Activated T-helper 1 cell treated with anti-CD3 and anti-CD28 coated beads, Interleukin-2, amount 50 U/mL, for 16 hours (primary cell): Measurements from ENCODE around the gene CNNM3.
"Not testable (repeated sequence)": the region's sequence is repeated elsewhere in the genome, so short reads cannot be mapped to it uniquely, and the experiment has no call there.

Source experiments
- DNase-seq, 2 donors: peaks; one replicate each; pipeline ENCODE4 v3.0.0-alpha.2; 2020; ENCODE audit warnings: low read depth in 1 of 2, low spot score in 1 of 2

CNNM3 gene

GRCh38 chr2:96860065-96861029 lies 44.3 kb downstream of the CNNM3 start:
- no peak for DNase-seq

- no peak for DNase-seq
These were observed 45.0 kb downstream of the CNNM3 start for GRCh38 chr2:96861074-96861473.

GRCh38 chr2:96863056-96863455 lies 47.0 kb downstream of the CNNM3 start:
- not testable (repeated sequence) for DNase-seq

- no peak for DNase-seq
These were observed 47.7 kb downstream of the CNNM3 start for GRCh38 chr2:96863575-96864342.

GRCh38 chr2:96864343-96865091 lies 48.4 kb downstream of the CNNM3 start:
- no peak for DNase-seq

GRCh38 chr2:96865654-96866053 lies 49.6 kb downstream of the CNNM3 start:
- no peak for DNase-seq

- DNase-seq = no peak
These were observed 50.1 kb downstream of the CNNM3 start for GRCh38 chr2:96866149-96866548.

GRCh38 chr2:96866586-96866985 lies 50.5 kb downstream of the CNNM3 start:
- DNase-seq = no peak

GRCh38 chr2:96866986-96867755 lies 51.1 kb downstream of the CNNM3 start:
- no peak for DNase-seq

- peak in 1 of 2 donors; percentile 17 for DNase-seq
These were observed 51.9 kb downstream of the CNNM3 start for GRCh38 chr2:96867756-96868554.

- peak in 1 of 2 donors; percentile 50 for DNase-seq
These were observed 52.6 kb downstream of the CNNM3 start for GRCh38 chr2:96868555-96869280.

- DNase-seq = no peak
These were observed 53.3 kb downstream of the CNNM3 start for GRCh38 chr2:96869281-96869821.

- DNase-seq = peak; percentile 34 to 47
These were observed 54.0 kb downstream of the CNNM3 start, which contains the start of gene SEMA4C for GRCh38 chr2:96869822-96870625. Gene SEMA4C, minus strand, starts transcription at chr2:96870080. Its CDS starts 2,194 bp downstream, at chr2:96867886.

- peak; percentile 44 to 49 for DNase-seq
These were observed 54.7 kb downstream of the CNNM3 start for GRCh38 chr2:96870626-96871255.

GRCh38 chr2:96872591-96873349 lies 56.7 kb downstream of the CNNM3 start:
- no peak for DNase-seq

- DNase-seq = no peak
These were observed 57.6 kb downstream of the CNNM3 start for GRCh38 chr2:96873651-96874096.
